GM23338 (cell line): Measurements from ENCODE around the gene RAB12.

Experiments
- EZH2 ChIP-seq: fragments of 200-600 bp; sonication (generic); IDR thresholded peaks from one replicate; pipeline ENCODE4 v1.8.0; 2017; ENCODE audit warnings: antibody characterized with exemption, mild to moderate bottlenecking, low read depth; ENCODE audit not compliant: unreplicated experiment
- EZH2phosphoT487 ChIP-seq: fragments of 200-600 bp; sonication (generic); IDR thresholded peaks from one replicate; pipeline ENCODE4 v1.8.1; 2018; ENCODE audit warnings: antibody characterized with exemption; ENCODE audit not compliant: unreplicated experiment
- JUNB ChIP-seq: IDR thresholded peaks from one replicate; pipeline ENCODE4 v1.6.1; 2016; ENCODE audit warnings: antibody characterized with exemption; ENCODE audit not compliant: unreplicated experiment
- POLR2AphosphoS5 ChIP-seq: IDR thresholded peaks from 2 replicates; pipeline ENCODE4 v1.6.1; 2016; ENCODE audit warnings: antibody characterized with exemption, low read depth
- ZNF462 ChIP-seq: fragments of 250-450 bp; sonication (Bioruptor Pico); IDR thresholded peaks from 2 replicates; pipeline ENCODE4 v1.5.0; 2020; ENCODE audit warnings: mild to moderate bottlenecking, moderate library complexity
- TF ChIP-seq, protein P1 (sequence below), 2 experiments: fragments of 200-600 bp in 1 of 2; sonication (generic) in 1 of 2; conservative IDR thresholded peaks; 2 replicates each; pipeline versions ENCODE4 v1.5.1 to v1.6.1; 2016 to 2017; ENCODE audit warnings: antibody characterized with exemption in 2 of 2, low read depth in 2 of 2, mild to moderate bottlenecking in 2 of 2, moderate library complexity in 1 of 2
- TF ChIP-seq, protein P2 (sequence below): IDR thresholded peaks from 2 replicates; pipeline ENCODE4 v1.6.1; 2016; ENCODE audit warnings: antibody characterized with exemption
- TF ChIP-seq, protein P3 (sequence below): IDR thresholded peaks from one replicate; pipeline ENCODE4 v1.6.1; 2018; ENCODE audit warnings: antibody characterized with exemption; ENCODE audit not compliant: unreplicated experiment

- TF ChIP-seq, protein P1, sequence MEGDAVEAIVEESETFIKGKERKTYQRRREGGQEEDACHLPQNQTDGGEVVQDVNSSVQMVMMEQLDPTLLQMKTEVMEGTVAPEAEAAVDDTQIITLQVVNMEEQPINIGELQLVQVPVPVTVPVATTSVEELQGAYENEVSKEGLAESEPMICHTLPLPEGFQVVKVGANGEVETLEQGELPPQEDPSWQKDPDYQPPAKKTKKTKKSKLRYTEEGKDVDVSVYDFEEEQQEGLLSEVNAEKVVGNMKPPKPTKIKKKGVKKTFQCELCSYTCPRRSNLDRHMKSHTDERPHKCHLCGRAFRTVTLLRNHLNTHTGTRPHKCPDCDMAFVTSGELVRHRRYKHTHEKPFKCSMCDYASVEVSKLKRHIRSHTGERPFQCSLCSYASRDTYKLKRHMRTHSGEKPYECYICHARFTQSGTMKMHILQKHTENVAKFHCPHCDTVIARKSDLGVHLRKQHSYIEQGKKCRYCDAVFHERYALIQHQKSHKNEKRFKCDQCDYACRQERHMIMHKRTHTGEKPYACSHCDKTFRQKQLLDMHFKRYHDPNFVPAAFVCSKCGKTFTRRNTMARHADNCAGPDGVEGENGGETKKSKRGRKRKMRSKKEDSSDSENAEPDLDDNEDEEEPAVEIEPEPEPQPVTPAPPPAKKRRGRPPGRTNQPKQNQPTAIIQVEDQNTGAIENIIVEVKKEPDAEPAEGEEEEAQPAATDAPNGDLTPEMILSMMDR (conservative IDR thresholded peaks at IDR 0.05; ENCODE audit: low read depth in 2 of 2): no peak
- TF ChIP-seq POLR2AphosphoS5 (no peak), EZH2phosphoT487 (no peak), ZNF462 (CRISPR knock-in tag) (no peak), EZH2 (no peak), JUNB (no peak)
- TF ChIP-seq, protein P2, sequence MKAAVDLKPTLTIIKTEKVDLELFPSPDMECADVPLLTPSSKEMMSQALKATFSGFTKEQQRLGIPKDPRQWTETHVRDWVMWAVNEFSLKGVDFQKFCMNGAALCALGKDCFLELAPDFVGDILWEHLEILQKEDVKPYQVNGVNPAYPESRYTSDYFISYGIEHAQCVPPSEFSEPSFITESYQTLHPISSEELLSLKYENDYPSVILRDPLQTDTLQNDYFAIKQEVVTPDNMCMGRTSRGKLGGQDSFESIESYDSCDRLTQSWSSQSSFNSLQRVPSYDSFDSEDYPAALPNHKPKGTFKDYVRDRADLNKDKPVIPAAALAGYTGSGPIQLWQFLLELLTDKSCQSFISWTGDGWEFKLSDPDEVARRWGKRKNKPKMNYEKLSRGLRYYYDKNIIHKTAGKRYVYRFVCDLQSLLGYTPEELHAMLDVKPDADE: no peak
- TF ChIP-seq, protein P3, sequence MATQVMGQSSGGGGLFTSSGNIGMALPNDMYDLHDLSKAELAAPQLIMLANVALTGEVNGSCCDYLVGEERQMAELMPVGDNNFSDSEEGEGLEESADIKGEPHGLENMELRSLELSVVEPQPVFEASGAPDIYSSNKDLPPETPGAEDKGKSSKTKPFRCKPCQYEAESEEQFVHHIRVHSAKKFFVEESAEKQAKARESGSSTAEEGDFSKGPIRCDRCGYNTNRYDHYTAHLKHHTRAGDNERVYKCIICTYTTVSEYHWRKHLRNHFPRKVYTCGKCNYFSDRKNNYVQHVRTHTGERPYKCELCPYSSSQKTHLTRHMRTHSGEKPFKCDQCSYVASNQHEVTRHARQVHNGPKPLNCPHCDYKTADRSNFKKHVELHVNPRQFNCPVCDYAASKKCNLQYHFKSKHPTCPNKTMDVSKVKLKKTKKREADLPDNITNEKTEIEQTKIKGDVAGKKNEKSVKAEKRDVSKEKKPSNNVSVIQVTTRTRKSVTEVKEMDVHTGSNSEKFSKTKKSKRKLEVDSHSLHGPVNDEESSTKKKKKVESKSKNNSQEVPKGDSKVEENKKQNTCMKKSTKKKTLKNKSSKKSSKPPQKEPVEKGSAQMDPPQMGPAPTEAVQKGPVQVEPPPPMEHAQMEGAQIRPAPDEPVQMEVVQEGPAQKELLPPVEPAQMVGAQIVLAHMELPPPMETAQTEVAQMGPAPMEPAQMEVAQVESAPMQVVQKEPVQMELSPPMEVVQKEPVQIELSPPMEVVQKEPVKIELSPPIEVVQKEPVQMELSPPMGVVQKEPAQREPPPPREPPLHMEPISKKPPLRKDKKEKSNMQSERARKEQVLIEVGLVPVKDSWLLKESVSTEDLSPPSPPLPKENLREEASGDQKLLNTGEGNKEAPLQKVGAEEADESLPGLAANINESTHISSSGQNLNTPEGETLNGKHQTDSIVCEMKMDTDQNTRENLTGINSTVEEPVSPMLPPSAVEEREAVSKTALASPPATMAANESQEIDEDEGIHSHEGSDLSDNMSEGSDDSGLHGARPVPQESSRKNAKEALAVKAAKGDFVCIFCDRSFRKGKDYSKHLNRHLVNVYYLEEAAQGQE: no peak
These were observed 5.6 kb downstream of the RAB12 start for GRCh38 chr18:8614875-8615274.
